Endodermal cell (in vitro differentiated cells): Measurements from ENCODE around the gene FAM13C. TPM values are rescaled to one million over a fixed set of nuclear protein-coding genes. Genes with fewer than 3 reads are reported as not detected.

ENCODE experiments used
- DNase-seq: peaks from one replicate; pipeline ENCODE4 v3.0.0-alpha.2; 2017
- H3K27ac ChIP-seq: 2 replicates; pipeline ENCODE4 v1.5.1; 2013; ENCODE audit warnings: mild to moderate bottlenecking, low read depth, low read length, moderate library complexity
- H3K27me3 ChIP-seq: 2 replicates; pipeline ENCODE4 v1.6.1; 2013; ENCODE audit warnings: mild to moderate bottlenecking, low read length, moderate library complexity; ENCODE audit not compliant: insufficient read depth, control insufficient read depth, poor library complexity, severe bottlenecking
- H3K36me3 ChIP-seq: 2 replicates; pipeline ENCODE4 v1.7.0; 2013; ENCODE audit warnings: mild to moderate bottlenecking, low read length, moderate library complexity; ENCODE audit not compliant: control insufficient read depth, insufficient read depth
- H3K4me1 ChIP-seq: one replicate; pipeline ENCODE4 v1.7.0; 2013; ENCODE audit warnings: low read length; ENCODE audit not compliant: control insufficient read depth, insufficient read depth
- H3K4me3 ChIP-seq: 2 replicates; pipeline ENCODE4 v1.5.1; 2013; ENCODE audit warnings: mild to moderate bottlenecking, low read length, moderate library complexity
- H3K9ac ChIP-seq: 2 replicates; pipeline ENCODE4 v1.6.1; 2013; ENCODE audit warnings: mild to moderate bottlenecking, low read length, moderate library complexity; ENCODE audit not compliant: poor library complexity, severe bottlenecking; ENCODE audit errors: extremely low read depth
- H3K9me3 ChIP-seq: 2 replicates; pipeline ENCODE4 v1.6.1; 2013; ENCODE audit warnings: mild to moderate bottlenecking, low read length, moderate library complexity; ENCODE audit not compliant: control insufficient read depth
- H3K27ac Mint-ChIP-seq: 2 replicates; pipeline ENCODE4 v1.8.0; 2020; ENCODE audit warnings: mixed read lengths
- H3K27me3 Mint-ChIP-seq: 2 replicates; pipeline ENCODE4 v1.8.0; 2021; ENCODE audit warnings: mild to moderate bottlenecking, mixed read lengths; ENCODE audit not compliant: insufficient read depth
- H3K36me3 Mint-ChIP-seq: 2 replicates; pipeline ENCODE4 v1.8.0; 2020; ENCODE audit warnings: low read depth, mixed read lengths
- H3K4me1 Mint-ChIP-seq: 2 replicates; pipeline ENCODE4 v1.8.0; 2020; ENCODE audit warnings: mixed read lengths
- H3K4me3 Mint-ChIP-seq: 2 replicates; pipeline ENCODE4 v1.8.0; 2020; ENCODE audit warnings: mild to moderate bottlenecking, moderate library complexity, mixed read lengths
- H3K9me3 Mint-ChIP-seq: 2 replicates; pipeline ENCODE4 v1.8.0; 2020; ENCODE audit warnings: mild to moderate bottlenecking, mixed read lengths
- CTCF ChIP-seq: fragments of 200-600 bp; sonication (generic); conservative IDR thresholded peaks from 2 replicates; pipeline ENCODE4 v1.5.0; 2021; ENCODE audit warnings: antibody characterized with exemption, mild to moderate bottlenecking
- WGBS, 2 experiments: methylation state at CpG; one replicate each; pipeline versions ENCODE4 v1.1.5 to v1.1.7; 2013; ENCODE audit warnings: missing lambda C conversion rate in 2 of 2, mixed read lengths in 1 of 2; ENCODE audit not compliant: insufficient coverage in 1 of 2, insufficient read length in 1 of 2; 5-methylcytosine and 5-hydroxymethylcytosine counted together
- total RNA-seq, 2 donors: library from RNA; stranded (reverse); fragmentation: NEBNext Ultra II Directional in 1 of 2; extraction: Animal tissue kit (Norgen Biotek cat#: 25700) in 1 of 2; gene quantifications; 2 replicates in 1 of 2; 3 replicates in 1 of 2; pipeline ENCODE4 v1.2.1, GENCODE V29; 2021

Gene FAM13C
- total RNA-seq, 2 donors from 2014 or later = 2.5 to 3.7 TPM

- no peaks in the 10 kb centered on the region for H3K27me3 ChIP-seq
- Mint-ChIP-seq H3K4me1 (no peaks in the 10 kb centered on the region), H3K36me3 (no peaks in the 10 kb centered on the region), H3K27me3 (no peaks in the 10 kb centered on the region), H3K4me3 (no peak overlapping the region), H3K9me3 (no peaks in the 10 kb centered on the region), H3K27ac (no peak overlapping the region)
- H3K36me3 ChIP-seq = peaks cover 34% of the 10 kb centered on the region
- no peaks in the 10 kb centered on the region for H3K4me1 ChIP-seq
- no peak for TF ChIP-seq CTCF
- H3K9me3 ChIP-seq = no peaks in the 10 kb centered on the region
- 94 to 95% methylated on average over 3 of the region's 3 CpGs for WGBS, 2 experiments
- DNase-seq = no peak
- no peak overlapping the region for H3K27ac ChIP-seq
- no peak overlapping the region for H3K4me3 ChIP-seq
- no peak overlapping the region for H3K9ac ChIP-seq
Observed at GRCh38 chr10:59270492-59270891, 91.9 kb downstream of the FAM13C start.

GRCh38 chr10:59269651-59270050 lies 92.7 kb downstream of the FAM13C start:
- no peaks in the 10 kb centered on the region for H3K27me3 Mint-ChIP-seq
- H3K4me3 Mint-ChIP-seq = no peak overlapping the region
- TF ChIP-seq CTCF = no peak

GRCh38 chr10:59268460-59268859 lies 93.9 kb downstream of the FAM13C start:
- H3K36me3 ChIP-seq = peaks cover 39% of the 10 kb centered on the region
- no peaks in the 10 kb centered on the region for H3K36me3 Mint-ChIP-seq
- H3K4me1 ChIP-seq = no peaks in the 10 kb centered on the region
- no peaks in the 10 kb centered on the region for H3K9me3 Mint-ChIP-seq
- 93 to 96% methylated on average over 6 to 7 of the region's 7 CpGs for WGBS, 2 experiments
- H3K4me1 Mint-ChIP-seq = no peaks in the 10 kb centered on the region
- H3K27ac ChIP-seq = no peak overlapping the region
- H3K27ac Mint-ChIP-seq = no peak overlapping the region
- no peak overlapping the region for H3K4me3 Mint-ChIP-seq
- no peak overlapping the region for H3K4me3 ChIP-seq
- no peak overlapping the region for H3K9ac ChIP-seq
- no peak for DNase-seq
- no peaks in the 10 kb centered on the region for H3K27me3 Mint-ChIP-seq
- no peaks in the 10 kb centered on the region for H3K9me3 ChIP-seq
- TF ChIP-seq CTCF = no peak
- no peaks in the 10 kb centered on the region for H3K27me3 ChIP-seq

More at GRCh38 chr10:59269651-59270050, 92.7 kb downstream of the FAM13C start:
- no peak overlapping the region for H3K9ac ChIP-seq
- DNase-seq = no peak
- H3K27ac ChIP-seq = no peak overlapping the region
- 95 to 96% methylated on average over 4 to 6 of the region's 6 CpGs for WGBS, 2 experiments
- no peaks in the 10 kb centered on the region for H3K9me3 ChIP-seq
- no peak overlapping the region for H3K4me3 ChIP-seq
- H3K36me3 Mint-ChIP-seq = no peaks in the 10 kb centered on the region
- no peaks in the 10 kb centered on the region for H3K9me3 Mint-ChIP-seq
- no peaks in the 10 kb centered on the region for H3K4me1 ChIP-seq
- H3K27me3 ChIP-seq = no peaks in the 10 kb centered on the region
- H3K27ac Mint-ChIP-seq = no peak overlapping the region
- no peaks in the 10 kb centered on the region for H3K4me1 Mint-ChIP-seq
- peaks cover 36% of the 10 kb centered on the region for H3K36me3 ChIP-seq
